Hepatocyte (in vitro differentiated cells): ENCODE data around the gene FAM3D.
"Not testable (repeated sequence)": the region's sequence is repeated elsewhere in the genome, so short reads cannot be mapped to it uniquely, and the experiment has no call there.

Experiments
- CTCF ChIP-seq: fragments of 200-600 bp; sonication (generic); IDR thresholded peaks from 2 replicates; pipeline ENCODE4 v1.5.1; 2016; ENCODE audit warnings: antibody characterized with exemption, mild to moderate bottlenecking; ENCODE audit not compliant: poor library complexity
- EZH2 ChIP-seq: fragments of 200-600 bp; sonication (generic); IDR thresholded peaks from 2 replicates; pipeline ENCODE4 v1.6.1; 2016; ENCODE audit warnings: antibody characterized with exemption, mild to moderate bottlenecking, borderline replicate concordance

GRCh38 chr3:58704304-58704703 lies 37.7 kb upstream of the FAM3D start:
- TF ChIP-seq CTCF, EZH2: not testable (repeated sequence)
